Suppressor macrophage treated with lipopolysaccharide for 1 hour (primary cell): ENCODE measurements around the gene FRS2.
A peak's percentile ranks its signal among the peaks of the same experiment; 100 is the strongest.

ENCODE experiments used
- DNase-seq, 3 donors: peaks; one replicate each; pipeline ENCODE4 v3.0.0-alpha.2; 2020 to 2022

Gene FRS2

GRCh38 chr12:69466867-69467266, 3.3 kb upstream of the FRS2 start:
- DNase-seq, result no peak

- peak; percentile 18 to 52 (median 49) for DNase-seq
Measured at GRCh38 chr12:69467366-69467765, 2.8 kb upstream of the FRS2 start.

DNA sequence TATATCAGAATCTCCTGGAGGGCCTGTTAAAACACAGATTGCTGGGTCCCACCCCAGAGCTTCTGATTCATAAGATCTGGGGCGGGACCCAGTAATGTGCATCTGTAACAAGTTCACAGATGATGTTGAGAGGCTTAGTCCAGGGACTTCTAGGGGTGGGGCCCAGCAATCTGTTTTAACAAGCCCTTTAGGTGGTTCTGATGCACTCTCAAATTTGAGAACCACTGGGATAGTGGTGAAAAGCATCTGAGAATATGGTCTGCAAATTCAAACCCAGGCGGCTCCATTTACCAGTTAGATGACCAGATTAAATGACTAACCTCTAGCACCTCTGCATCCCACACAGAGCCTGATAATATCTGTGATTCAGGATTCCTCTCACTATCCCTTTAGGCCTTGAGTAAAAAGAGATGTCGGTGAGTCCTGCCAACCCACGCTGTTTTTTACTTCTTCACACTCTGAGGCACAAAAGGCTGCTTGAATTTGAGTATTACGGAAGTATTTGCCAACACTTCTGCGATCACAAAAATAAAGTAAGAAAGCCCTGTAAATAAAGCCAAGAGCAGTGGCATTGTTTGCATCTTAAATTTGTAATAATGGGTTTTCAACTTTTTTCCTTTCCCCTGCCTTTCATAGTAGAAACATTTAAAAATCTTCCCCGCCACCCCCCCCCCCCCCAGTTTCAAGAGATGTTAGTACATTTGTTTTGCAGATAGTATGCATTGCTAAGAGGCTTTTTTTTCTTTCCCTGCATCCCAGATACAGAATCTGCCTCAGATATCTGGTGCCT, 1.8 kb upstream of the FRS2 start:
- no peak for DNase-seq

GRCh38 chr12:69469854-69470188, 367 bp upstream of the FRS2 start:
- no peak for DNase-seq

GRCh38 chr12:69471076-69471430, 865 bp downstream of the FRS2 start:
- DNase-seq, result no peak

GRCh38 chr12:69471667-69472385, 1.6 kb downstream of the FRS2 start:
- peak; percentile 10 to 30 (median 11) for DNase-seq

DNA sequence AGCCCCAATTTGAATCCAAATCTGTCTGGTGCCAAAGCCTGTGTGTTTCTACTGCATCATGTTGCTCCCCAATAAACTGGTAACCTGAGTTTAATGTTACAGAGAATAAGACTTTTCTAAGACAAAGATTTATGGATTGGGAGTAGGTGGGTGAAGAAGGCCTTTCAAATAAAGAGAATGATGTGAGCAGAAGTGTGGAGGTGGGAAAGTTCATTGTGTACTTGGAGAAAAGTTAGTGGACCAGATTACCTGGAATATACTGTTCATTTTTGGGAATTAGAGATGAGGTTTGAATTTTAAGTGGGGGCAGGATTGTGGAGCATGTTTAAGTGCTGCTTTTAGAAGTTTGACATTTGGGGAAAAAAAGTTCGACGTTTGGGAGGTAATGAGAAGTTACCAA, 3.1 kb downstream of the FRS2 start:
- no peak for DNase-seq

DNA sequence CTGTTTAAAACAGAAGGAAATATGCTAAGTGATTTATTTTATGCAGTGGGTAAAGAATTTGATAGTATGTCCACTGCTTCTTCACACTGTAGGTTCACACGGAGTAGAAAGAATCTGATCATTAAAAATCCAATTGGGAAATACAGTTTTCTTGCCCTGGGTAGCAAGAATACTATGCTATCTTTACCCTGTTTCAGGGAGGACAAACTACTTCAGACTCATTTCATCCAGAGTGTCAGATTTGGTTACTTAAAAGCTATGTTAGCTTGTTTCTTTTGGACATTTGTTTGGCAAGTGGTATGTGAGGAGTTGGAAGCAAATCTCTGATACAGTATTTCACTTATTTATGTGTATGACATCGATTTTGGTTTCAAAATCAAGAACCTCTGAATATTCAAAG, 4.3 kb downstream of the FRS2 start:
- DNase-seq, result no peak

DNA sequence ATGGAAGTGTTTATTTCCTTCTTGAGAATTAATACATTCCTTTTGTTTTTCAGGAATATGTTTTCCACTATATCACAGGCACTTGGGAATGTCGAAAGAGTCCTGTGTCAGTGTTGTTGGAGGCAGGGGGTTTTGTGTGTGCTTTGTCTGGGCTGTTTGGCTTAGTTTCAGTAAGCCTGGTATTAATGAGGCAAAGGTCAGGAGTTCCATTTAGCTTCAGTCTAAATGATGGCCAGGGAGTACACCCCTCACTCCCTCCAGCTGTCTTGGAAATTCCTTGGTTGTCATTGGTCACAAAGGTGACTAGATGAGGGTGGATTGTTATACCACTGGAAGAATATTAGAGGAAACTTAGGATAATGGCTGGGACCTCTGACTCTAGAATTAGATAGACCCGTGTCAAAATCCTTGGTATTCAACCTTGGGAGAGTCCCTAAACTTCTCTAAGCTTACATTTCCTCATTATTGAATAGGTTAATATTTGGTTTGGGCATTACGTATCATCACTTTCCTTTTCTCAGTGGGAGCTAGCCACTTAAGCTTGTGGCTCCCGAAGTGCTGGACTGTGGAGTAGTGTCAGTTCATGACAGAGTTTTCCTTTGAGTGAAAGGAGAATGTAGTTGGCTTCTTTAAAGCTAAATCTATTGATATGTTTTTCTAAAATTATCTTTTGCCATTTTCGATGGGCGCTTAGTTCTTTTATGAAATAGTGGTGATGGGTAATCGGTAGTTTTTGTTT, 5.2 kb downstream of the FRS2 start:
- DNase-seq, result peak in 2 of 3 donors; percentile 13 to 30

GRCh38 chr12:69476276-69477017, 6.3 kb downstream of the FRS2 start:
- no peak for DNase-seq

GRCh38 chr12:69479675-69480074, 9.5 kb downstream of the FRS2 start:
- DNase-seq, result no peak

- no peak for DNase-seq
Measured at GRCh38 chr12:69480698-69481097, 10.5 kb downstream of the FRS2 start.

- DNase-seq, result no peak
Measured at GRCh38 chr12:69481133-69481532, 10.9 kb downstream of the FRS2 start.

- no peak for DNase-seq
Measured at GRCh38 chr12:69483700-69484099, 13.5 kb downstream of the FRS2 start.

- DNase-seq, result no peak
Measured at GRCh38 chr12:69484428-69484827, 14.2 kb downstream of the FRS2 start.

DNA sequence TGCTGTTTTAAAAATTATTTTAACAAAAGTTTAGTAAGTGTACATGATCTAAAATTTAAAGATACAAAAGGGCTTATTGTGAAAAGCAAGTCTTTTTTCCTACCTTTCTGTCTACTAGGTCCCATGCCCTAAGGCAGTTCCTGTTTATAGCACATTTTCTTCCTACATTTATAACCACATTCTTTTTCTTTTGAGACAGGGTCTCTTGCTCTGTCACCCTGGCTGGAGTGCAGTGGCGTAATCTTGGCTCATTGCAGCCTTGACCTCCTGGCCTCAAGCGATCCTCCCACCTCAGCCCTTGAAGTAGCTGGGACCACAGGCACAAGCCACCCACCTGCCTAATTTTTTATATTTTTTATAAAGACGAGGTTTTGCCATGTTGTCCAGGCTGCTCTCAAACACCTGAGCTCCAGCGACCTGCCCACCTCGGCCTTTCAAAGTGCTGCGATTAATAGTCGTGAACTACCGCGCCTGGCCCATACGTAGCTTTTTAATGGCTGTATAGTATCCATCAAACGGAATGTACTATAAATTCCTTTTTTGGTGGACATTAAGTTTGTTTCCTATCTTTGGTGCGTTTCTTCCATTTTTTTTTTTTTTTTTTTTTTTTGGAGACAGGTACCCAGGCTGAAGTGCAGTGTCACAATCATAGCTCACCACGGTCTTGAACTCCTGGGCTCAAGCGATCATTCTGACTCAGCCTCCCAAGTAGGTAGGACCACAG, 20.9 kb downstream of the FRS2 start:
- no peak for DNase-seq

- no peak for DNase-seq
Measured at GRCh38 chr12:69492739-69493138, 22.6 kb downstream of the FRS2 start.

DNA sequence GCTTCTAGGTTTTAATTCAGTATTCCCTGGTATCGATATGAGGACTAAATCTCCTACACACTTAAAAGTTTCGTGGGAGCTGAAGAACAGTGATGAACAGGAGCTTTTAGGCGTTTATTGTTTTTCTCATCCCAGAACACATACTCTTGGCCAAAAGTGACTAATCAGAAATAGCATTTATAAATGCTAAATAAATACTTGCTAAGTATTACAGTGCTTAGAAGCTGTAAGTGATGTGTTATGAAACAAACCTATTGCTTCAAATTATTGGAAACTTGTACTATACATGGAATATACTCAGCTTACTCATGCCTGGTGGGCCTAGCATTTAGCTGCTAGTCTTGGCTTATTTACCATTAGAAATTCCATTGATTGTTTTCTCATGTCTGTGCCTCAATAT, 24.9 kb downstream of the FRS2 start:
- DNase-seq, result no peak

DNA sequence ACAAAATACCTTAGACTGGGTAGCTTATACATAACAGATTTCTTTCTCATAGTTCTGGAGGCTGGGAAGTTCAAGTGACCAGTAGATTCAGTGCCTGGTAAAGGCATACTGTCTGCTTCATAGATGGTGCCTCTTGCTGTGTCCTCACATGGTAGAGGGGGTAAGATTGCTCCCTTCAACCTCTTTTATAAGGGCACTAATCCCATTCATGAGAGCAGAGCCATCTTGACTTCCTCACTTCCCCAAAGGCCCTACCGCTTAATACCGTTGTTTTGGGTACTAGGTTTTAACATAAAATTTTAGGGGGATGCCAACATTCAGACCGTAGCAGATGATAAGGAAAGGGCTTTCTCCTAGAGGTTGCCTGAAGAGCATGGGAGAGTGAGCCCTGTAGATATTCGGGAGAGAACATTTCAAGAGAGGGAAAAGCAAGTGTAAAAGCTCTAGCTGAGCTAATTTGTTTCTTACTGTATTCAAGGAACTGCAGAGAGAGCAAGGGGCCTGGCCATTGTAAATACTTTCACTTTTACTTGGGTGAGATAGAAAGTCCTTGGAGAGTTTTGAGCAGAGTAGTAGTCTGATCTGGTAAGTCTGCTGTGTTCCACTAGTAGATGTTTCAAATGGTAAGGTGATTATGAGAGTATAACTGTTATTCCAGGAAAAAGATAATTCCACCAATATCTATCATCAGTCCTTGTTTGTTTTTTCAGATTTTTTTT, 27.3 kb downstream of the FRS2 start:
- DNase-seq, result peak; percentile 30 to 47 (median 34)

- no peak for DNase-seq
Measured at GRCh38 chr12:69500631-69501030, 30.4 kb downstream of the FRS2 start.

- no peak for DNase-seq
Measured at GRCh38 chr12:69501154-69501895, 31.1 kb downstream of the FRS2 start.
